T-cell (primary cell): ENCODE data around the gene SCRN2. TPM values are rescaled to one million over a fixed set of nuclear protein-coding genes. Genes with fewer than 3 reads are reported as not detected.
A peak's percentile ranks its signal among the peaks of the same experiment; 100 is the strongest.

ENCODE experiments used
- ATAC-seq, 4 experiments: fragments of 200-7000 bp in 3 of 4; fragments of 150-1000 bp in 1 of 4; cut with Tn5 transposase; replicated peaks in 1 of 4; 1 replicate in 3 of 4; 2 replicates in 1 of 4; pipeline ENCODE4 v1.10.0; 2021; ENCODE audit warnings: moderate library complexity in 3 of 4, mild to moderate bottlenecking in 2 of 4, moderate number of reproducible peaks in 1 of 4
- CTCF ChIA-PET, 2 donors: fragments of 300-600 bp; sonication (Branson Sonifier 250); formaldehyde crosslinking; loops; one replicate each; lab custom pipeline; 2022; ENCODE audit warnings: antibody characterized with exemption in 2 of 2; lab: Charles Lee
- POLR2A ChIA-PET, 2 donors: fragments of 300-600 bp; sonication (Branson Sonifier 250); formaldehyde crosslinking; loops; one replicate each; lab custom pipeline; 2022; ENCODE audit warnings: antibody characterized with exemption in 2 of 2; lab: Charles Lee
- DNase-seq, 35 experiments: peaks; one replicate each; pipeline versions ENCODE4 v3.0.0 to v3.0.0-alpha.2; 2013 to 2023
- H3K27ac ChIP-seq: one replicate; pipeline ENCODE4 v1.5.1; 2013; ENCODE audit warnings: low read length
- H3K27me3 ChIP-seq, 2 experiments: replicated peaks in 1 of 2; 1 replicate in 1 of 2; 2 replicates in 1 of 2; pipeline versions ENCODE4 v1.6.1 to v1.7.0; 2013; ENCODE audit warnings: low read length in 1 of 2, mixed read lengths in 1 of 2; ENCODE audit not compliant: control insufficient read depth in 2 of 2, insufficient read depth in 2 of 2; ENCODE audit errors: extremely low read depth in 1 of 2
- H3K36me3 ChIP-seq, 2 donors: 1 replicate in 1 of 2; 2 replicates in 1 of 2; pipeline versions ENCODE4 v1.6.1 to v1.7.0; 2013; ENCODE audit warnings: low read length in 1 of 2; ENCODE audit not compliant: control insufficient read depth in 2 of 2, insufficient read depth in 1 of 2; ENCODE audit errors: extremely low read depth in 1 of 2
- H3K4me1 ChIP-seq, 2 experiments: 1 replicate in 1 of 2; 2 replicates in 1 of 2; pipeline versions ENCODE4 v1.6.1 to v1.7.0; 2013; ENCODE audit warnings: low read length in 2 of 2, mixed read lengths in 1 of 2; ENCODE audit not compliant: insufficient read depth in 2 of 2, control insufficient read depth in 1 of 2; ENCODE audit errors: extremely low read depth in 1 of 2
- H3K4me3 ChIP-seq, 2 donors: 1 replicate in 1 of 2; 2 replicates in 1 of 2; pipeline versions ENCODE4 v1.5.1 to v1.7.0; 2013; ENCODE audit warnings: mild to moderate bottlenecking in 2 of 2, low read length in 1 of 2, moderate library complexity in 1 of 2; ENCODE audit not compliant: control insufficient read depth in 1 of 2; ENCODE audit errors: extremely low read depth in 1 of 2
- H3K9me3 ChIP-seq: 2 replicates; pipeline ENCODE4 v1.7.0; 2013
- H3K27ac Mint-ChIP-seq, 2 donors: one replicate each; pipeline ENCODE4 v1.8.0; 2020 to 2021; ENCODE audit warnings: mild to moderate bottlenecking in 2 of 2, mixed read lengths in 2 of 2
- H3K27me3 Mint-ChIP-seq, 2 donors: one replicate each; pipeline ENCODE4 v1.8.0; 2021 to 2022; ENCODE audit warnings: mixed read lengths in 2 of 2
- H3K36me3 Mint-ChIP-seq: one replicate; pipeline ENCODE4 v1.8.0; 2021; ENCODE audit warnings: mixed read lengths
- H3K4me1 Mint-ChIP-seq, 3 donors: one replicate each; pipeline ENCODE4 v1.8.0; 2020 to 2022; ENCODE audit warnings: mixed read lengths in 3 of 3, mild to moderate bottlenecking in 1 of 3
- H3K4me3 Mint-ChIP-seq, 3 donors: one replicate each; pipeline ENCODE4 v1.8.0; 2020 to 2022; ENCODE audit warnings: mild to moderate bottlenecking in 3 of 3, mixed read lengths in 3 of 3, moderate library complexity in 3 of 3
- H3K9me3 Mint-ChIP-seq, 3 donors: one replicate each; pipeline ENCODE4 v1.8.0; 2020 to 2022; ENCODE audit warnings: mixed read lengths in 3 of 3
- WGBS: methylation state at CpG from one replicate; pipeline ENCODE4 v1.1.5; 2013; ENCODE audit warnings: missing lambda C conversion rate; ENCODE audit not compliant: insufficient coverage; 5-methylcytosine and 5-hydroxymethylcytosine counted together
- total RNA-seq, 35 experiments: library from RNA in 6 of 35; stranded (reverse) in 6 of 35; fragments of 120-200 nt in 1 of 35; gene quantifications; one replicate each; pipeline versions ENCODE4 v1.2.1 to v1.2.4 and lab custom pipeline; 2013 to 2026

SCRN2 gene
- total RNA-seq, 5 donors from 2014 or later (not counting 1 experiment from before 2014, with no cell fraction given): 27.0 to 44.3 (median 40.6) TPM

- Mint-ChIP-seq H3K4me3 (no peak overlapping the region), H3K9me3 (no peaks in the 10 kb centered on the region), H3K27ac (no peak overlapping the region), H3K36me3 (no peaks in the 10 kb centered on the region), H3K27me3 (peaks cover 57 to 60% of the 10 kb centered on the region in 2 donors), H3K4me1 (peaks cover 10 to 19% (median 16%) of the 10 kb centered on the region in 3 donors)
- Histone ChIP-seq H3K4me1 (peaks cover 0 to 11% of the 10 kb centered on the region in 2 experiments), H3K27me3 (peaks cover 12 to 43% of the 10 kb centered on the region in 2 experiments), H3K27ac (no peak overlapping the region), H3K36me3 (no peaks in the 10 kb centered on the region), H3K9me3 (no peaks in the 10 kb centered on the region), H3K4me3 (no peak overlapping the region)
- ATAC-seq (no peak), DNase-seq (no peak)
- WGBS: no CpG with 5 or more reads among the region's 1 CpG
- CTCF ChIA-PET: no interaction called here
- POLR2A ChIA-PET: no interaction called here
Measured at GRCh38 chr17:47792457-47792856, 48.6 kb downstream of the SCRN2 start.

- no CpG with 5 or more reads among the region's 3 CpGs for WGBS
- no peak overlapping the region for H3K27ac ChIP-seq
- POLR2A ChIA-PET: no interaction called here
- peaks cover 0 to 11% of the 10 kb centered on the region in 2 experiments for H3K4me1 ChIP-seq
- H3K36me3 ChIP-seq: no peaks in the 10 kb centered on the region
- Mint-ChIP-seq H3K9me3 (no peaks in the 10 kb centered on the region), H3K4me1 (peaks cover 10 to 19% (median 16%) of the 10 kb centered on the region in 3 donors), H3K27ac (peak overlapping the region in 1 of 2 donors; percentile 19), H3K4me3 (peak overlapping the region in 2 of 3 donors; percentile 44 to 63), H3K27me3 (peaks cover 57 to 62% of the 10 kb centered on the region in 2 donors), H3K36me3 (no peaks in the 10 kb centered on the region)
- H3K27me3 ChIP-seq: peaks cover 12 to 51% of the 10 kb centered on the region in 2 experiments
- ATAC-seq (no peak), DNase-seq (no peak)
- H3K4me3 ChIP-seq: no peak overlapping the region
- CTCF ChIA-PET: no interaction called here
- no peaks in the 10 kb centered on the region for H3K9me3 ChIP-seq
Measured at GRCh38 chr17:47791025-47791424, 50.0 kb downstream of the SCRN2 start.

- ATAC-seq (peak; percentile 87 to 91 (median 90)), DNase-seq (peak in 27 of 35 experiments; percentile 11 to 68 (median 32))
- H3K4me3 ChIP-seq: peak overlapping the region; percentile 36 to 40
- peaks cover 0 to 11% of the 10 kb centered on the region in 2 experiments for H3K4me1 ChIP-seq
- Mint-ChIP-seq H3K4me3 (peak overlapping the region; percentile 63 to 74 (median 65)), H3K9me3 (no peaks in the 10 kb centered on the region), H3K27me3 (peaks cover 57 to 62% of the 10 kb centered on the region in 2 donors), H3K4me1 (peaks cover 10 to 19% (median 16%) of the 10 kb centered on the region in 3 donors), H3K27ac (peak overlapping the region in 1 of 2 donors; percentile 23), H3K36me3 (no peaks in the 10 kb centered on the region)
- POLR2A ChIA-PET: no interaction called here
- CTCF ChIA-PET: interaction anchor here in 1 of 2 donors (0.7 to 1.7 kb wide), 2 partner anchors 27 to 126 kb away, joined by 3 to 8 read pairs; no protein-coding TSS in a partner anchor
- H3K9me3 ChIP-seq: no peaks in the 10 kb centered on the region
- H3K36me3 ChIP-seq: no peaks in the 10 kb centered on the region
- 2% methylated on average over 56 of the region's 70 CpGs for WGBS
- peaks cover 12 to 55% of the 10 kb centered on the region in 2 experiments for H3K27me3 ChIP-seq
- H3K27ac ChIP-seq: no peak overlapping the region
Measured at GRCh38 chr17:47789611-47790561, 51.2 kb downstream of the SCRN2 start.

Other genes with a start within 250 kb of the SCRN2 start
- gene KPNB1, start 191.4 kb downstream of the SCRN2 start, total RNA-seq: 100 to 1,000 TPM; 216 to 262 (median 240) TPM
- gene TBKBP1, start 147.1 kb downstream of the SCRN2 start, total RNA-seq: 10 to 100 TPM in 1 of 5 donors, 1 to 10 TPM in 4; 4.5 to 20.5 (median 7.2) TPM
- 10 to 100 TPM in 4 of 5 donors, 1 to 10 TPM in 1; 7.9 to 37.3 (median 20.8) TPM for gene TBX21, start 108.0 kb downstream of the SCRN2 start, total RNA-seq
- gene OSBPL7, start 19.5 kb downstream of the SCRN2 start, total RNA-seq: 10 to 100 TPM; 40.4 to 57.1 (median 43.9) TPM
- 10 to 100 TPM; 34.1 to 60.1 (median 41.6) TPM for gene MRPL10, start 9.7 kb downstream of the SCRN2 start, total RNA-seq
- gene LRRC46, start 9.6 kb downstream of the SCRN2 start, total RNA-seq: 1 to 10 TPM in 2 of 5 donors, under 1 TPM in 3; 0.20 to 1.0 (median 0.88) TPM
- gene SP6, start 9.9 kb upstream of the SCRN2 start, total RNA-seq: under 1 TPM; 0.10 to 0.26 (median 0.13) TPM
- 10 to 100 TPM; 27.1 to 41.6 (median 32.8) TPM for gene SP2, start 55.0 kb upstream of the SCRN2 start, total RNA-seq
- gene PNPO, start 100.3 kb upstream of the SCRN2 start, total RNA-seq: 10 to 100 TPM; 10.3 to 18.5 (median 15.7) TPM
- gene PRR15L, start 116.6 kb upstream of the SCRN2 start, total RNA-seq: under 1 TPM in 3 of 5 donors, not detected in 2; 0.18 to 0.44 (median 0.26) TPM
- 100 to 1,000 TPM; 247 to 349 (median 318) TPM for gene CDK5RAP3, start 129.8 kb upstream of the SCRN2 start, total RNA-seq
- gene COPZ2, start 196.5 kb upstream of the SCRN2 start, total RNA-seq: 1 to 10 TPM; 1.2 to 2.6 (median 1.9) TPM
- 10 to 100 TPM; 30.3 to 61.6 (median 43.9) TPM for gene NFE2L1, start 207.1 kb upstream of the SCRN2 start, total RNA-seq